MCF 10A (cell line): Measurements from ENCODE around the gene ETV1. TPM values are rescaled to one million over a fixed set of nuclear protein-coding genes. Genes with fewer than 3 reads are reported as not detected.

ENCODE experiments used
- BruUV-seq: library from RNA; stranded (reverse); fragments of 400-500 nt; replicated peaks from 2 replicates; lab custom pipeline; 2021; lab: Mats Ljungman, UMichigan
- CTCF ChIA-PET: fragments of 300-600 bp; sonication (Branson Sonifier 250); formaldehyde crosslinking; extraction: SDS; loops from one replicate; lab custom pipeline; 2021; ENCODE audit warnings: antibody characterized with exemption, inconsistent platforms; lab: Yijun Ruan, JAX
- POLR2A ChIA-PET: fragments of 300-600, 350-650 bp; sonication (Branson Sonifier 250); formaldehyde crosslinking; extraction: SDS; loops from one replicate; lab custom pipeline; 2020; ENCODE audit warnings: antibody characterized with exemption, inconsistent platforms; lab: Yijun Ruan, JAX
- DNase-seq: peaks from one replicate; pipeline ENCODE4 v3.0.0-alpha.2; 2018; ENCODE audit not compliant: unreplicated experiment
- H3K27ac Mint-ChIP-seq: one replicate; pipeline ENCODE4 v1.8.0; 2022; ENCODE audit warnings: mild to moderate bottlenecking, low read depth, mixed read lengths; ENCODE audit not compliant: unreplicated experiment
- H3K27me3 Mint-ChIP-seq: one replicate; pipeline ENCODE4 v1.8.0; 2022; ENCODE audit warnings: mixed read lengths; ENCODE audit not compliant: insufficient read depth, unreplicated experiment
- H3K36me3 Mint-ChIP-seq: one replicate; pipeline ENCODE4 v1.8.0; 2022; ENCODE audit warnings: mild to moderate bottlenecking, moderate library complexity, mixed read lengths; ENCODE audit not compliant: insufficient read depth, unreplicated experiment
- H3K4me1 Mint-ChIP-seq: one replicate; pipeline ENCODE4 v1.8.0; 2022; ENCODE audit warnings: mixed read lengths; ENCODE audit not compliant: insufficient read depth, unreplicated experiment
- H3K4me3 Mint-ChIP-seq: one replicate; pipeline ENCODE4 v1.8.0; 2022; ENCODE audit warnings: mild to moderate bottlenecking, moderate library complexity, mixed read lengths; ENCODE audit not compliant: unreplicated experiment
- H3K9me3 Mint-ChIP-seq: one replicate; pipeline ENCODE4 v1.8.0; 2022; ENCODE audit warnings: mixed read lengths; ENCODE audit not compliant: unreplicated experiment
- intact Hi-C: fragments of 100-400 bp; cut with micrococcal nuclease; formaldehyde crosslinking; loops from 2 replicates; pipeline ENCODE4 v1.14.1; 2022
- total RNA-seq: library from RNA; stranded (reverse); gene quantifications from 2 replicates; pipeline ENCODE4 v1.2.3, GENCODE V29; 2022
- TF ChIP-seq, protein P1 (sequence below): fragments of 200-600 bp; IDR thresholded peaks from one replicate; pipeline ENCODE4 v1.8.0; 2022; ENCODE audit warnings: antibody characterized with exemption, mild to moderate bottlenecking; ENCODE audit not compliant: unreplicated experiment

Gene ETV1
- total RNA-seq, 1 experiment from 2014 or later, result 6.9 TPM

DNA sequence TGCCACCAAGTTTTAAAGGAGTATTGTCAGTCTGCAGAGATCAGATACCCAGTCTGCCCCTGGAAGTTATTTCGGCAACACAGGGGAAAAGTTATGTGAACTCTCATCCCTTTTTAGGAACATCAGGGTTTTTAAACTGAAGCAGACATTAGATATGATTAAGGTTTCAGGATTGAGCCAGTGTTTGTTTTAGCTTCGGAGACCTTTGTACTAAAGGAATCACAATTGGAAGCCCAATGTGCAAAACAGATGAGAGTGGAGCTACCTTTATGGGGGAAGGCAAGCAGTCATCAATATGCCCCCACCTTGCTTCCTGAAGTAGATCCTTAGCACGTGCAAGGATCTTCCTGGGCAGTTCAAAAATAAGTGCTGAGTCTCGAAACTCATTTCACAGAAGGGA is 39.5 kb downstream of the ETV1 start:
- Mint-ChIP-seq H3K27me3 (no peaks in the 10 kb centered on the region), H3K9me3 (no peaks in the 10 kb centered on the region), H3K4me1 (no peaks in the 10 kb centered on the region), H3K36me3 (no peaks in the 10 kb centered on the region), H3K4me3 (no peak overlapping the region), H3K27ac (no peak overlapping the region)
- no peak for DNase-seq
- TF ChIP-seq, protein P1, sequence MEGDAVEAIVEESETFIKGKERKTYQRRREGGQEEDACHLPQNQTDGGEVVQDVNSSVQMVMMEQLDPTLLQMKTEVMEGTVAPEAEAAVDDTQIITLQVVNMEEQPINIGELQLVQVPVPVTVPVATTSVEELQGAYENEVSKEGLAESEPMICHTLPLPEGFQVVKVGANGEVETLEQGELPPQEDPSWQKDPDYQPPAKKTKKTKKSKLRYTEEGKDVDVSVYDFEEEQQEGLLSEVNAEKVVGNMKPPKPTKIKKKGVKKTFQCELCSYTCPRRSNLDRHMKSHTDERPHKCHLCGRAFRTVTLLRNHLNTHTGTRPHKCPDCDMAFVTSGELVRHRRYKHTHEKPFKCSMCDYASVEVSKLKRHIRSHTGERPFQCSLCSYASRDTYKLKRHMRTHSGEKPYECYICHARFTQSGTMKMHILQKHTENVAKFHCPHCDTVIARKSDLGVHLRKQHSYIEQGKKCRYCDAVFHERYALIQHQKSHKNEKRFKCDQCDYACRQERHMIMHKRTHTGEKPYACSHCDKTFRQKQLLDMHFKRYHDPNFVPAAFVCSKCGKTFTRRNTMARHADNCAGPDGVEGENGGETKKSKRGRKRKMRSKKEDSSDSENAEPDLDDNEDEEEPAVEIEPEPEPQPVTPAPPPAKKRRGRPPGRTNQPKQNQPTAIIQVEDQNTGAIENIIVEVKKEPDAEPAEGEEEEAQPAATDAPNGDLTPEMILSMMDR, result no peak
- no TSS peak for BruUV-seq
- ChIA-PET POLR2A (no interaction called here), CTCF (no interaction called here)
- intact Hi-C loops, result no loop called here

GRCh38 chr7:13949445-13949844 is 40.0 kb downstream of the ETV1 start:
- H3K27ac Mint-ChIP-seq, result no peak overlapping the region
- DNase-seq, result no peak
- H3K4me1 Mint-ChIP-seq, result no peaks in the 10 kb centered on the region

DNA sequence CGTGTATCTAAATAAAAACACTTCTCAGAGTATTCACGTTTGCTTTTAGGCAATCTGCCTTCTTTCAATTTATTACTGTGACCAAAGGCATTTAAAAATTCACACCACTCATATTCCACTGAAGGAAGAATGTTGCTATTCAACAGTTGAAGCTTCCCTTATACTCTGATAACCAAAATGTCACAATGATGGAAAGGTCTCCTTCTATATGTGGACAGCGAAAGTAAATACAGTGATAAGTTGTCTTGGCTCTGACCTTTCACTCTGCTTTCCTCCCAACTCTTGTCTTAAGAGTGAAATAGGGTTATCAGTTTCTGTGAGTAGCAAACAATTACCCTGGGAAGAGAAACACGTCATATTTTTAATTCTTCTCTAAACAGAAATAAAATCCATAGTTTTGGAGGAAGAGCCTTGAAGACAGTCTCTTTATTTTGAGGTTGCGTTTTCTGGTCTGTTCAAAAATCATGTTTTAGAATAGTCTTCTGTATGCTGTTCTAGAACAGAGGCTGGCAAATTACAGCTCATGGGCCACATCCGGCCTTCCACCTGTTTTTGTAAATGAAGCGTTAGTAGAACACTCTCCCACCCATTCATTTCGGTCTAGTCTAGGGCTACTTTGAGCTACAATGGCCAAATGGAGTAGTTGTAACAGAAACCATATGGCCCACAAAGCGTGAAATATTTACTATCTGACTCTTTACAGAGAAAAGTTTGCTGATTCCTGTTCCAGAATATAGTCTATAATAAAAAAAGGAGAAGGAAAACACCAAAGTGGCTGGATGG is 41.3 kb downstream of the ETV1 start:
- no peaks in the 10 kb centered on the region for H3K36me3 Mint-ChIP-seq
- ChIA-PET CTCF (interaction anchor here (0.6 to 1.3 kb wide), 4 partner anchors 8 to 1048 kb away, joined by 3 read pairs; no protein-coding TSS in a partner anchor), POLR2A (no interaction called here)
- DNase-seq, result no peak
- intact Hi-C loops, result no loop called here
- no peak overlapping the region for H3K27ac Mint-ChIP-seq
- no peaks in the 10 kb centered on the region for H3K9me3 Mint-ChIP-seq
- no TSS peak for BruUV-seq
- TF ChIP-seq, protein P1, result no peak
- no peaks in the 10 kb centered on the region for H3K4me1 Mint-ChIP-seq
- no peak overlapping the region for H3K4me3 Mint-ChIP-seq
- no peaks in the 10 kb centered on the region for H3K27me3 Mint-ChIP-seq

More at GRCh38 chr7:13949445-13949844, 40.0 kb downstream of the ETV1 start:
- ChIA-PET POLR2A (no interaction called here), CTCF (no interaction called here)
- no TSS peak for BruUV-seq
- no peak overlapping the region for H3K4me3 Mint-ChIP-seq
- intact Hi-C loops, result no loop called here
- TF ChIP-seq, protein P1, result no peak
- no peaks in the 10 kb centered on the region for H3K27me3 Mint-ChIP-seq
- H3K36me3 Mint-ChIP-seq, result no peaks in the 10 kb centered on the region
- no peaks in the 10 kb centered on the region for H3K9me3 Mint-ChIP-seq

GRCh38 chr7:13947535-13947934 is 41.9 kb downstream of the ETV1 start:
- BruUV-seq, result no TSS peak
- no peak overlapping the region for H3K4me3 Mint-ChIP-seq
- no peak overlapping the region for H3K27ac Mint-ChIP-seq
- no peaks in the 10 kb centered on the region for H3K4me1 Mint-ChIP-seq
- CTCF ChIA-PET, result interaction anchor here (0.6 to 1.3 kb wide), 2 partner anchors 744 to 1048 kb away, joined by 3 read pairs; no protein-coding TSS in a partner anchor
- no peak for DNase-seq
- H3K27me3 Mint-ChIP-seq, result no peaks in the 10 kb centered on the region
- intact Hi-C loops, result no loop called here
- H3K36me3 Mint-ChIP-seq, result no peaks in the 10 kb centered on the region
- POLR2A ChIA-PET, result no interaction called here
- H3K9me3 Mint-ChIP-seq, result no peaks in the 10 kb centered on the region
- TF ChIP-seq, protein P1, result no peak
